Upper lobe of left lung (tissue), 6 donors: ENCODE data around the gene SUFU. TPM values are rescaled to one million over a fixed set of nuclear protein-coding genes. Genes with fewer than 3 reads are reported as not detected.

Source experiments
- ATAC-seq, 2 donors: fragments of 200-7000 bp; cut with Tn5 transposase; one replicate each; pipeline ENCODE4 v1.9.1; 2022; ENCODE audit warnings: mild to moderate bottlenecking in 2 of 2, moderate library complexity in 2 of 2; ENCODE audit not compliant: low FRiP score in 2 of 2
- DNase-seq, 2 donors: peaks; one replicate each; pipeline ENCODE4 v3.0.0-alpha.2; 2019 to 2020
- H3K27ac ChIP-seq, 4 donors: fragments of 200-600 bp; sonication (generic); one replicate each; pipeline ENCODE4 v1.5.1; 2016 to 2019
- H3K27me3 ChIP-seq, 4 donors: fragments of 200-600 bp; sonication (generic); one replicate each; pipeline ENCODE4 v1.5.1; 2017 to 2019
- H3K36me3 ChIP-seq, 4 donors: fragments of 200-600 bp; sonication (generic); one replicate each; pipeline ENCODE4 v1.5.1; 2016 to 2019
- H3K4me1 ChIP-seq, 4 donors: fragments of 200-600 bp; sonication (generic); one replicate each; pipeline ENCODE4 v1.5.1; 2018 to 2019
- H3K4me3 ChIP-seq, 4 donors: fragments of 200-600 bp; sonication (generic); one replicate each; pipeline ENCODE4 v1.5.1; 2017 to 2019; ENCODE audit warnings: mild to moderate bottlenecking in 2 of 4, moderate library complexity in 1 of 4
- H3K9me3 ChIP-seq, 4 donors: fragments of 200-600 bp; sonication (generic); one replicate each; pipeline ENCODE4 v1.5.1; 2018 to 2019
- CTCF ChIP-seq, 6 experiments: fragments of 450-650 bp in 4 of 6; fragments of 200-600 bp in 2 of 6; sonication (generic) in 2 of 6; IDR thresholded peaks; one replicate each; pipeline ENCODE4 v1.5.1; 2016 to 2019; ENCODE audit warnings: antibody characterized with exemption in 6 of 6
- EP300 ChIP-seq, 4 donors: sonication (generic); formaldehyde crosslinking; IDR thresholded peaks; one replicate each; pipeline ENCODE4 v1.5.1; 2017; ENCODE audit warnings: antibody characterized with exemption in 4 of 4, control low read depth in 2 of 4
- POLR2A ChIP-seq, 4 donors: fragments of 450-650 bp; IDR thresholded peaks; one replicate each; pipeline ENCODE4 v1.5.1; 2016 to 2017; ENCODE audit warnings: antibody characterized with exemption in 4 of 4, mild to moderate bottlenecking in 2 of 4
- POLR2AphosphoS5 ChIP-seq, 2 donors: sonication (generic); formaldehyde crosslinking; IDR thresholded peaks; one replicate each; pipeline ENCODE4 v1.5.1; 2017; ENCODE audit warnings: antibody characterized with exemption in 2 of 2
- WGBS, 2 donors: methylation state at CpG; one replicate each; pipeline ENCODE4 v1.1.5; 2017 to 2018; 5-methylcytosine and 5-hydroxymethylcytosine counted together
- total RNA-seq, 6 donors: library from RNA; depleted of rRNA in 4 of 6; stranded (reverse); fragments of >200 nt in 4 of 6; gene quantifications; one replicate each; pipeline versions ENCODE4 v1.1.0 to v1.2.1, GENCODE V29; 2016 to 2021
- donor health status: DM: no; HTN: no; CAD: no; lungs with moderate emphysema.
- donor health status: DM: no; HTN: yes; CAD: no; lungs with severe emphysema.

SUFU gene
- total RNA-seq, 6 donors from 2014 or later = 4.1 to 15.7 (median 11.9) TPM

- 91 to 94% methylated on average over 12 of the region's 12 CpGs for WGBS, 2 donors
- H3K4me1 ChIP-seq = no peaks in the 10 kb centered on the region
Measured at GRCh38 chr10:102519246-102519825, 15.6 kb downstream of the SUFU start.

GRCh38 chr10:102522874-102523249 is 19.1 kb downstream of the SUFU start:
- ATAC-seq (no peak), DNase-seq (no peak)
- Histone ChIP-seq H3K27me3 (no peaks in the 10 kb centered on the region), H3K4me1 (no peaks in the 10 kb centered on the region), H3K27ac (no peak overlapping the region), H3K36me3 (peaks cover 0 to 9% (median 0%) of the 10 kb centered on the region in 4 donors), H3K4me3 (no peak overlapping the region), H3K9me3 (no peaks in the 10 kb centered on the region)
- WGBS, 2 donors = 100% methylated on average over 1 of the region's 1 CpG
- TF ChIP-seq EP300 (IDR thresholded peaks at IDR 0.05) (no peak), POLR2AphosphoS5 (IDR thresholded peaks at IDR 0.05) (no peak), CTCF (IDR thresholded peaks at IDR 0.05) (no peak), POLR2A (IDR thresholded peaks at IDR 0.05) (no peak)

More at GRCh38 chr10:102519246-102519825, 15.6 kb downstream of the SUFU start:
- no peak overlapping the region for H3K27ac ChIP-seq
- peaks cover 0 to 14% (median 7%) of the 10 kb centered on the region in 4 donors for H3K36me3 ChIP-seq
- H3K27me3 ChIP-seq = no peaks in the 10 kb centered on the region
- no peak for TF ChIP-seq CTCF (IDR thresholded peaks at IDR 0.05)
- TF ChIP-seq POLR2A (IDR thresholded peaks at IDR 0.05) = no peak
- no peak for TF ChIP-seq EP300 (IDR thresholded peaks at IDR 0.05)
- DNase-seq (no peak), ATAC-seq (no peak)
- no peaks in the 10 kb centered on the region for H3K9me3 ChIP-seq
- no peak overlapping the region for H3K4me3 ChIP-seq

GRCh38 chr10:102523250-102524029 is 19.7 kb downstream of the SUFU start:
- 80 to 84% methylated on average over 7 of the region's 7 CpGs for WGBS, 2 donors
- Histone ChIP-seq H3K27me3 (no peaks in the 10 kb centered on the region), H3K27ac (no peak overlapping the region), H3K4me1 (no peaks in the 10 kb centered on the region), H3K4me3 (no peak overlapping the region), H3K9me3 (no peaks in the 10 kb centered on the region), H3K36me3 (peaks cover 0 to 5% (median 0%) of the 10 kb centered on the region in 4 donors)
- ATAC-seq (no peak), DNase-seq (no peak)
- no peak for TF ChIP-seq POLR2A (IDR thresholded peaks at IDR 0.05)
- TF ChIP-seq POLR2AphosphoS5 (IDR thresholded peaks at IDR 0.05) = no peak
- no peak for TF ChIP-seq EP300 (IDR thresholded peaks at IDR 0.05)
- no peak for TF ChIP-seq CTCF (IDR thresholded peaks at IDR 0.05)

- no peaks in the 10 kb centered on the region for H3K9me3 ChIP-seq
- ATAC-seq = no peak
- no peak overlapping the region for H3K27ac ChIP-seq
- TF ChIP-seq EP300 (IDR thresholded peaks at IDR 0.05) (no peak), CTCF (IDR thresholded peaks at IDR 0.05) (no peak), POLR2AphosphoS5 (IDR thresholded peaks at IDR 0.05) (no peak), POLR2A (IDR thresholded peaks at IDR 0.05) (no peak)
- no peaks in the 10 kb centered on the region for H3K4me1 ChIP-seq
- peaks cover 0 to 5% (median 0%) of the 10 kb centered on the region in 4 donors for H3K36me3 ChIP-seq
- H3K27me3 ChIP-seq = no peaks in the 10 kb centered on the region
- 74 to 79% methylated on average over 4 of the region's 4 CpGs for WGBS, 2 donors
- H3K4me3 ChIP-seq = no peak overlapping the region
- no peak for DNase-seq
Measured at GRCh38 chr10:102524746-102525145, 21.0 kb downstream of the SUFU start.
